Embryonic facial prominence (tissue), 1 donor: ENCODE measurements around the gene STX18.
"Not testable (repeated sequence)": the region's sequence is repeated elsewhere in the genome, so short reads cannot be mapped to it uniquely, and the experiment has no call there.

Experiments
- DNase-seq: peaks from one replicate; pipeline ENCODE4 v3.0.0-alpha.2; 2016; ENCODE audit errors: extremely low spot score

STX18 gene

GRCh38 chr4:4509521-4509920, 32.3 kb downstream of the STX18 start:
- DNase-seq, result no peak

DNA sequence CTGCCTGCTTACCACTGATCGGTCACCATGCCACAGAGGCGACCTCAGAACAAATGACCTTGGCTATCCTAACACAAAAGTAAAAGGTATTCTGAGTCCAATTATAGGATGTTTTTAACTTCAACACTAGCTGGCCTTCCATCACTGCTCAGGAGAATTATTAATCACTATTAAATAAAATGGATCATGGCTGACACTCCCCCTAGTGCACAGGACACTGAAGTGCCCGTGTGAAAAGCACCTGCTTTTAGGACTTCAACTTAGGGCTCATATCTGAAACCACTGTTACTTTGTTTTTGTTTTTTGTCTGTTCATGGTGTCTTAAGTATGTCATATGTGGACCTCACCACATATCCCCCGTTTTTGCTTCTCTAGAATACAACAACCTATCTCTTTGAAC, 33.9 kb downstream of the STX18 start:
- no peak for DNase-seq

DNA sequence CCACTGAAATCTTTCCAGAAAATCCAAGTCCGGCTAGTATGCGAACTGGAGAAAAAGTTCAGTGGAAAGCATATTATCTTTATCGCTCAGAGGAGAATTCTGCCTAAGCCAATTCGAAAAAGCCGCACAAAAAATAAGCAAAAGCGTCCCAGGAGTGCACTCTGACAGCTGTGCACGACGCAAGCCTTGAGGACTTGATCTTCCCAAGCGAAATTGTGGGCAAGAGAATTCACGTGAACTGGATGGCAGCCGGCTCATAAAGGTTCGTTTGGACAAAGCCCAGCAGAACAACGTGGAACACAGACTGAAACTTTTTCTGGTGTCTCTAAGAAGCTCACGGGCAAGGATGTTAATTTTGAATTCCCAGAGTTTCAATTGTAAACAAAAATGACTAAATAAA, 34.4 kb downstream of the STX18 start:
- DNase-seq, result no peak

DNA sequence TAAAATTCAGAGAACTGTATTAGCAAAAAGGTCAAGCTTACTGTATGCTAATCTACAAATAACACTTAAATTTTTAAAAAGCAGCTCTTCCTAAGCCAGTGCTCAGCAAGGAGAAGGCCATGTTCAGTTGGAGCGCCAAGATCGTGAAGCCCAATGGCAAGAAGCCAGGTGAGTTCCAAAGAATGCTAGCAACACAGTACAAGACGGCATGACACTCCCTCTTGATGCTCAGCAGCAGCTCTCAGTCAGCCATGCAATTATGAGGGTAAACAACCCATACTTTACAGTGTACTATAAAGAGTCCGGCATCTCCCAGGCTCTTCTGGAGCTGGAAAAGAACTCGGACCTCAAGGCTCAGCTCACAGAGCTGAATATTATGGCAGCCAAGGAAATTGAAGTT, 34.9 kb downstream of the STX18 start:
- no peak for DNase-seq

GRCh38 chr4:4505211-4505610, 36.6 kb downstream of the STX18 start:
- DNase-seq, result not testable (repeated sequence)

GRCh38 chr4:4504783-4505182, 37.1 kb downstream of the STX18 start:
- DNase-seq, result no peak

GRCh38 chr4:4502694-4503311, 39.0 kb downstream of the STX18 start:
- DNase-seq, result no peak

- DNase-seq, result no peak
Measured at GRCh38 chr4:4501679-4502078, 40.2 kb downstream of the STX18 start.

DNA sequence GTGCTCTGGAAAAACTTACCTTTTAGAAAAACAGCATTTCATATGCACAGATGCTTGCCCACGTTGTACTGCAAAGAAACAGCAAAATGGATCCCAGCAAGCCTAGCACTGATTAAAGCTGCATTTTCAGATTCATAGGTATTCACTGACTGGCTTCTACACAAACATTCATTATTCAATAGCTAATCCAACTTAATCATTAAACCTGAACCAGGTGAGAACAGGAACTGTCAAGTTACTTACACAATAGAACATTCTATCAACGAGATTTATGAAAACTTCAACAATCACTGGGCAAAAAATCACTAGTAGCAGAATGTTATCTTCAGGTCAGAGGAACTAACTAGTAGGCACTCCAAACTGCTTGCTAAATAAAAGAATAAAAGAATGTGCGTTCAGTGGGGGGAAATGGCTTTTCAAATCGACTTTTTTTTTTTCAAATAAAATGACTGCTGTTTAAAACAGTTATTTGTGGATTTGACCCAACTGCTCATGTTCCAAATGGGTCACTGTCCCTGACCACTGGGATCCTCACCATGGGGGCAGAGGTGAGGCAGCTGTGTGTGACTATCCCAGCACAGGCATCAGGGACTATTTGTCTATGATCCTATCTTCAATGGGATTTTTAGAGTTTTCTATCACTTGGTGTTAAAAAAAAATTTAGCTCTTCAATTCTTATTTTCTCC, 42.3 kb downstream of the STX18 start:
- DNase-seq, result no peak

DNA sequence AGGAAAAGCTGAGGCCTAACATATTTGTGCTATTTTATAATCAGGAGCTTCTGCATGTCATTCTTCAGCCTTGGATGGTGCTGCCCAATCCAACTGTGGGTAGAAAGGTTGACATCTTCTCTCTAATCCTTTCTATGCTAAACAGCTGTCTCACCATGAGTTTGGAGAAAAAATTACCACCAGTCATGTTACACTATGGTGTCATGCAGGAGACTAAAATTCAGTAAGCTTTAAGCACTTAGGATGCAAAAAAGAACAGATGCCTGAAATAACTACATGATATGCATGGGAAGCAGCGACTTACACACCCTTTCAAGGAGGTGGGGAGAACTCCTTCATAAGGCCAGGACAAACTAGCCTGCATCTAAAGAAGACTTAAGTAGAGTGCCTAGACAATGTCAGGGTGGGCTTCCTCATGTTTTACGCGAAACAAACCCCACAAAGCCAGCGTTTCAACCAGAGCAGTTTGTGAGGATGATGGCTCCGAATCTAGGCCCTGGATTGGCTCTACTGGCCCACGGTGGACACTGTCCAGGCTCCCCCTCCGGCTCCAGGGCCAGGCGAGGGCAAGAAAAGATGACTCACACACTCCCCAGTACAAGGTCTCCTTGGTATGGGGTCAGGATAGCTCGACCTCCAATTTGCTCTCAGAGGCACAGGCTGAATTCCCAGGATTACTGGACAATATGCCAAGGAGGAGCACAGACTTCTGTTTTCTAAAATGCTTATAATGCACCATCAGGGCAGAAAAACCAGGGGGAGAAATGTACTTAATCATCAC, 45.1 kb downstream of the STX18 start:
- DNase-seq, result no peak

DNA sequence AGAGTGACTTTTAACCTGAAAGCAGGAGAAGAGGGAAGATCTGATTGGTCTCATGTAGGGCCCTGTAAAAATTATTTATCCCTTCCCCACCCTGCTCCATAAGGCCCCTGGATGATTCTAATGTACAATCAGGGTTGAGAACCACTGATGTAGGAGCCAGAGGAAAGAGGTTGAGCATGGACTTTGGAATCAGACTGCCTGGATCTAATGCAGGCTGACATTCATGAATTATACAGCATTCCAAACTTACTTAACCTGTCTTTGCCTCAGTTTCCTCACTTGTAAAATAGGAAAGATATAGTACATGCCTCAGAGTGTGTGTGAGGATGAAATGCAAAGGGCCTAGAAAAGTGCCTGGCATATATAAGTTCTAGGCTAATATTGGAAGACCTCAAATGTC, 47.0 kb downstream of the STX18 start:
- no peak for DNase-seq

- no peak for DNase-seq
Measured at GRCh38 chr4:4492161-4492847, 49.5 kb downstream of the STX18 start.

DNA sequence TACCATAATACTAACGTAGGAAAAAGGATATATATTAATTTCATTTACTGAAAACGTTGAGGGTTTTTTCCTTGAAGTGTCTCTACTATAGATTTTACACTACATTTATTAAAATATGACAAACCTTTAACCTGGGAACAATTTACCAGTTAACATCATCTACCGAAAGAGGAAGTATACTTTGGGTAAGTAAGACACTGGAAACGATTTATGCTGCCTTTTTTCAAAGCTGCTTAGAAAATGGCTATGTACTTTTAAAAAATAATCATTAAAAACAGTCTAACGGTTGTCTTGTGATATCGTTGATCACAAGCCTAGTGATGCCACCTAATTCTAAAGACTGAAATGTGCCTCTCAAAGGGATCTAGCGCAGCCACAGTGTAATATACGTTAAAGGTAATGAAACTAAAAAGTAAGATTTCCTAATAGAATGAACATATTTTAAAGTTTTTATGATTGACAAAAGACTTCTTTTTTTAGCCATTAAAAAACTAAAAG, 50.4 kb downstream of the STX18 start:
- DNase-seq, result no peak

DNA sequence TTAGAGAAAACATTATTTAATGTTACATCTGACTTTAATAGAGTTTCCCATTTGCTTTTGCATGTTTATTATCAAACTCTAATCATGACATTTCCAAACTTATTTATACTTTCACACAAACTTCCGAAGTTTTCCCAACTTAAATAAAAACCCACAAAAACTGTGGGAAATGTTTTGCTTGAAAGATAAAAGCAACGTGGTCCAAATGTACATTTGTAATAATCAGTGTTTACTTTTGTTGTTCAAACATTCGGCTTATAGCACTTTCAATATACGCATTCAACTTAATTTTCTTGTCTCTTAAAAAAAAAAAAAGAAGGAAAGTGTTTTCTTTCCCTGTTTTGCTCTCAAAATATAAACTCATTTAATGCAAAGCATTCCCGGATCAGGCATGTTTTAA, 51.0 kb downstream of the STX18 start:
- DNase-seq, result no peak

GRCh38 chr4:4490041-4490440, 51.8 kb downstream of the STX18 start:
- DNase-seq, result no peak

GRCh38 chr4:4488405-4489404, 53.1 kb downstream of the STX18 start:
- peak; percentile 66 for DNase-seq

DNA sequence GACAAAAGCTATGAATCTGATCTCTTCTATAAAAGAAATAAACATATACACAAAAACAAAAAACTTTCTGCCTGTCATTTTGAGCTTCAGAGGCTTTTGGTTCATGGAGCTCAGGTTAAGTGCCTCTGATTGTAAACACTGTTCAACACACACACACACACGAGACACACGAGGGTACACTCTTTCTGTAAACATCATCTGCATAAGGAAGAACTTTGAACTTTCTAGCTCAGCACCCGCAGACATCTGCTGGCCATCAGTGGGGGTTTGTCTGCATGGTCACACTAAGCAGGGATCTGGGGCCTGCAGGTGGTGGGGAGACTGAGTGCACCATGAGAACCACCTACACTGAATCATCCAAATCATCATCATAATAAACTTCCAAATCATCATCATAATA, 54.9 kb downstream of the STX18 start:
- DNase-seq, result no peak

- no peak for DNase-seq
Measured at GRCh38 chr4:4485806-4486205, 56.0 kb downstream of the STX18 start.

DNA sequence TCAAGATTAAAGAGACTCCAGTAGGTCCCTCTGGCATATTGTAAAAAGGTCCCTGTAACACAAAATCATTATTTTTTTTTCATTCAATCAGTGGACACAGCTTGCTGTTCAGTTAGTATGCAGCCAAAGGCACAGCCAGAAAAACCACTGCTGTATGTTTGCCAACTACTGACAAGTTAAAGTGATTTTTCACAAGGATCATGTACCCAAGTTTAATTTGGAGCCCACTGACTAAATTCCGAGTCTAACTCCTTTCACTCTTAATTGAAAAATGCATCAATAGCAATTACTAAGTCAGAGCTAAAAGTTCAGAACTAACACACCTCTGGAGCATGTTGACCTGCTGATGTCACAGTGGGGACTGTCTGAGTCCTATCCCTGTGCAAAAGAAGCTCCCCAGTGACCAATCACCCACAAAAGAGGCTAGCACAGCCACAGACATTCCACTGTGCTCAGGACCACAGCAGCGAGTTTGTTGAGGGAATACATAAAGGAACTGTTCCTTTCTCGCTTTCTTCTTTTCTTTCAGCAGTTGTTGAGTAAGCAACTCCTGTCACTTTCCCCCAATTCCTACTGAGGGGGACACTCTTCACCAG, 60.4 kb downstream of the STX18 start:
- no peak for DNase-seq

DNA sequence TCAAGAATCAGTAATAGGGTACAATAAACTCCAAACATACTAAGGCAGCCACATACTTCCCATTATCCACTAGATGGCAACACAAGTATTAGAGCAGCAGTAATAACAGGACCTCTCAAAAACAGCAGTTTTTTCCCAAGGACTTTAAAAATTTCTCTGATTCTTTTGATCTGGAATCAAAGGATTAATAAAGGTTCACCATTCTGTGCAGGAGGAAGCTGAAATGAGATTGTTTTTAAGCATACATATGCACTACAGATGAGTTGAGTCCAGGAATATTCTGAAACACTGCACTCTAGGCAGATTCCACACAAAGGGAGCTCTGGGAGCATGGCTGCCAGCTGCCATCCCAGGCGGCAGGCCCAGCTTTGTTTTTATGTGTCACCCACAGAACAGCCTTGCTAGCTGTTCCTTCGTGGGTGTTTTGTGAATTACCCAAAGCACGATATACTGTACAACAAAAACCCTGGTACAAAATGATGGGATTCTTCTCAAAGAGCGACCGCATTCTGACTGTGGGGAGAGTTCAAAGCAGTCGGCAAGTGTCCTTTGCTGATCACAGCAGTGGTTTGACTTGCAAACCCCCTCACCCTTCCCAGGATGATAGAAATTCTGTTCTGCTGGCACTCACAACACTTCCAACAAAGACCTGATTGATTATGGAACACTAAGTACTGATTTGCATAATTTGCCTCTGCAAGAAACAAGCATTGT, 61.0 kb downstream of the STX18 start:
- no peak for DNase-seq
